HEK293 (cell line): ENCODE measurements around the gene RAB3IP.

ENCODE experiments used
- ATF2 ChIP-seq: fragments of 450-650 bp; formaldehyde crosslinking; IDR thresholded peaks from 2 replicates; pipeline ENCODE4 v1.5.1; 2016; ENCODE audit warnings: missing biosample characterization, missing genetic modification characterization, low read depth
- FEZF1 ChIP-seq: fragments of 450-650 bp; formaldehyde crosslinking; IDR thresholded peaks from 2 replicates; pipeline ENCODE4 v1.5.1; 2016; ENCODE audit warnings: missing biosample characterization, missing genetic modification characterization
- IKZF3 ChIP-seq: fragments of 450-650 bp; IDR thresholded peaks from 2 replicates; pipeline ENCODE4 v1.5.0; 2018; ENCODE audit warnings: missing biosample characterization, mild to moderate bottlenecking, missing genetic modification characterization, moderate library complexity
- KLF17 ChIP-seq: fragments of 450-650 bp; formaldehyde crosslinking; IDR thresholded peaks from 2 replicates; pipeline ENCODE4 v1.5.1; 2016; ENCODE audit warnings: missing biosample characterization, missing genetic modification characterization
- KLF8 ChIP-seq: fragments of 450-650 bp; formaldehyde crosslinking; IDR thresholded peaks from 2 replicates; pipeline ENCODE4 v1.5.1; 2016; ENCODE audit warnings: missing biosample characterization, missing genetic modification characterization
- OVOL3 ChIP-seq: fragments of 450-650 bp; formaldehyde crosslinking; IDR thresholded peaks from 2 replicates; pipeline ENCODE4 v1.5.1; 2016; ENCODE audit warnings: missing biosample characterization, missing genetic modification characterization
- SCRT2 ChIP-seq: fragments of 450-650 bp; formaldehyde crosslinking; IDR thresholded peaks from 2 replicates; pipeline ENCODE4 v1.5.1; 2016; ENCODE audit warnings: missing biosample characterization, missing genetic modification characterization
- SP2 ChIP-seq: fragments of 450-650 bp; formaldehyde crosslinking; IDR thresholded peaks from 2 replicates; pipeline ENCODE4 v1.5.1; 2016; ENCODE audit warnings: missing biosample characterization, missing genetic modification characterization
- WT1 ChIP-seq: fragments of 450-650 bp; formaldehyde crosslinking; IDR thresholded peaks from 2 replicates; pipeline ENCODE4 v1.5.1; 2016; ENCODE audit warnings: missing biosample characterization, missing genetic modification characterization
- ZBTB48 ChIP-seq: fragments of 450-650 bp; formaldehyde crosslinking; IDR thresholded peaks from 2 replicates; pipeline ENCODE4 v1.5.1; 2016; ENCODE audit warnings: missing biosample characterization, missing genetic modification characterization
- ZEB2 ChIP-seq: fragments of 450-650 bp; formaldehyde crosslinking; IDR thresholded peaks from 2 replicates; pipeline ENCODE4 v1.5.1; 2016; ENCODE audit warnings: missing biosample characterization, missing genetic modification characterization
- ZNF133 ChIP-seq: fragments of 450-650 bp; formaldehyde crosslinking; IDR thresholded peaks from 2 replicates; pipeline ENCODE4 v1.5.1; 2016; ENCODE audit warnings: missing biosample characterization, missing genetic modification characterization
- ZNF146 ChIP-seq: fragments of 450-650 bp; formaldehyde crosslinking; IDR thresholded peaks from 2 replicates; pipeline ENCODE4 v1.5.1; 2016; ENCODE audit warnings: missing biosample characterization, missing genetic modification characterization
- ZNF157 ChIP-seq: fragments of 450-650 bp; formaldehyde crosslinking; IDR thresholded peaks from 2 replicates; pipeline ENCODE4 v1.5.1; 2016; ENCODE audit warnings: missing biosample characterization, missing genetic modification characterization
- ZNF311 ChIP-seq: fragments of 450-650 bp; formaldehyde crosslinking; IDR thresholded peaks from 2 replicates; pipeline ENCODE4 v1.5.1; 2017; ENCODE audit warnings: missing biosample characterization, missing genetic modification characterization, borderline replicate concordance
- ZNF350 ChIP-seq: fragments of 450-650 bp; formaldehyde crosslinking; IDR thresholded peaks from 2 replicates; pipeline ENCODE4 v1.5.0; 2017; ENCODE audit warnings: missing biosample characterization, mild to moderate bottlenecking, missing genetic modification characterization
- ZNF366 ChIP-seq: fragments of 450-650 bp; formaldehyde crosslinking; conservative IDR thresholded peaks from 2 replicates; pipeline ENCODE4 v1.5.1; 2016; ENCODE audit warnings: missing biosample characterization, missing genetic modification characterization
- ZNF394 ChIP-seq: fragments of 450-650 bp; formaldehyde crosslinking; IDR thresholded peaks from 2 replicates; pipeline ENCODE4 v1.5.1; 2016; ENCODE audit warnings: missing biosample characterization, missing genetic modification characterization, mild to moderate bottlenecking, moderate library complexity, borderline replicate concordance
- ZNF423 ChIP-seq: fragments of 450-650 bp; formaldehyde crosslinking; IDR thresholded peaks from 2 replicates; pipeline ENCODE4 v1.5.1; 2016; ENCODE audit warnings: missing biosample characterization, missing genetic modification characterization
- ZNF510 ChIP-seq: fragments of 450-650 bp; formaldehyde crosslinking; IDR thresholded peaks from 2 replicates; pipeline ENCODE4 v1.5.1; 2018; ENCODE audit warnings: mild to moderate bottlenecking, missing genetic modification characterization, missing biosample characterization; ENCODE audit not compliant: insufficient replicate concordance
- ZNF513 ChIP-seq: fragments of 450-650 bp; IDR thresholded peaks from 2 replicates; pipeline ENCODE4 v1.5.1; 2018; ENCODE audit warnings: missing biosample characterization, missing genetic modification characterization
- ZNF558 ChIP-seq: fragments of 450-650 bp; formaldehyde crosslinking; IDR thresholded peaks from 2 replicates; pipeline ENCODE4 v1.5.1; 2016; ENCODE audit warnings: missing biosample characterization, missing genetic modification characterization
- ZNF704 ChIP-seq: fragments of 450-650 bp; formaldehyde crosslinking; IDR thresholded peaks from 2 replicates; pipeline ENCODE4 v1.5.1; 2016; ENCODE audit warnings: missing biosample characterization, missing genetic modification characterization
- ZNF837 ChIP-seq: fragments of 450-650 bp; formaldehyde crosslinking; IDR thresholded peaks from 2 replicates; pipeline ENCODE4 v1.5.1; 2016; ENCODE audit warnings: missing biosample characterization, missing genetic modification characterization
- TF ChIP-seq, protein P1 (sequence below): fragments of 450-650 bp; formaldehyde crosslinking; IDR thresholded peaks from 2 replicates; pipeline ENCODE4 v1.5.1; 2016; ENCODE audit warnings: missing biosample characterization, missing genetic modification characterization
- TF ChIP-seq, protein P2 (sequence below): fragments of 450-650 bp; formaldehyde crosslinking; IDR thresholded peaks from 2 replicates; pipeline ENCODE4 v1.5.1; 2016; ENCODE audit warnings: missing biosample characterization, missing genetic modification characterization, borderline replicate concordance
- TF ChIP-seq, protein P3 (sequence below): fragments of 450-650 bp; formaldehyde crosslinking; optimal IDR thresholded peaks from 2 replicates; pipeline ENCODE3; 2016; ENCODE audit warnings: missing biosample characterization, mild to moderate bottlenecking, missing genetic modification characterization

RAB3IP gene

GRCh38 chr12:69739287-69740191 is 879 bp downstream of the RAB3IP start (continued):
- TF ChIP-seq, protein P1, sequence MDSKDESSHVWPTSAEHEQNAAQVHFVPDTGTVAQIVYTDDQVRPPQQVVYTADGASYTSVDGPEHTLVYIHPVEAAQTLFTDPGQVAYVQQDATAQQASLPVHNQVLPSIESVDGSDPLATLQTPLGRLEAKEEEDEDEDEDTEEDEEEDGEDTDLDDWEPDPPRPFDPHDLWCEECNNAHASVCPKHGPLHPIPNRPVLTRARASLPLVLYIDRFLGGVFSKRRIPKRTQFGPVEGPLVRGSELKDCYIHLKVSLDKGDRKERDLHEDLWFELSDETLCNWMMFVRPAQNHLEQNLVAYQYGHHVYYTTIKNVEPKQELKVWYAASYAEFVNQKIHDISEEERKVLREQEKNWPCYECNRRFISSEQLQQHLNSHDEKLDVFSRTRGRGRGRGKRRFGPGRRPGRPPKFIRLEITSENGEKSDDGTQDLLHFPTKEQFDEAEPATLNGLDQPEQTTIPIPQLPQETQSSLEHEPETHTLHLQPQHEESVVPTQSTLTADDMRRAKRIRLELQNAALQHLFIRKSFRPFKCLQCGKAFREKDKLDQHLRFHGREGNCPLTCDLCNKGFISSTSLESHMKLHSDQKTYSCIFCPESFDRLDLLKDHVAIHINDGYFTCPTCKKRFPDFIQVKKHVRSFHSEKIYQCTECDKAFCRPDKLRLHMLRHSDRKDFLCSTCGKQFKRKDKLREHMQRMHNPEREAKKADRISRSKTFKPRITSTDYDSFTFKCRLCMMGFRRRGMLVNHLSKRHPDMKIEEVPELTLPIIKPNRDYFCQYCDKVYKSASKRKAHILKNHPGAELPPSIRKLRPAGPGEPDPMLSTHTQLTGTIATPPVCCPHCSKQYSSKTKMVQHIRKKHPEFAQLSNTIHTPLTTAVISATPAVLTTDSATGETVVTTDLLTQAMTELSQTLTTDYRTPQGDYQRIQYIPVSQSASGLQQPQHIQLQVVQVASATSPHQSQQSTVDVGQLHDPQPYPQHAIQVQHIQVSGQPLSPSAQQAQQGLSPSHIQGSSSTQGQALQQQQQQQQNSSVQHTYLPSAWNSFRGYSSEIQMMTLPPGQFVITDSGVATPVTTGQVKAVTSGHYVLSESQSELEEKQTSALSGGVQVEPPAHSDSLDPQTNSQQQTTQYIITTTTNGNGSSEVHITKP (tag by site-specific recombination), result 0 out of 2 replicates have a peak, but pooled peaks have one; percentile 50
- TF ChIP-seq ZNF366, result peak; percentile 73
- peak; percentile 10; the same call in 1 of the 2 replicates for TF ChIP-seq KLF8 (tag by site-specific recombination)
- TF ChIP-seq OVOL3 (tag by site-specific recombination), result no peak
- no peak for TF ChIP-seq ZNF704 (tag by site-specific recombination)
- no peak for TF ChIP-seq ZNF146 (tag by site-specific recombination)
- TF ChIP-seq, protein P2, sequence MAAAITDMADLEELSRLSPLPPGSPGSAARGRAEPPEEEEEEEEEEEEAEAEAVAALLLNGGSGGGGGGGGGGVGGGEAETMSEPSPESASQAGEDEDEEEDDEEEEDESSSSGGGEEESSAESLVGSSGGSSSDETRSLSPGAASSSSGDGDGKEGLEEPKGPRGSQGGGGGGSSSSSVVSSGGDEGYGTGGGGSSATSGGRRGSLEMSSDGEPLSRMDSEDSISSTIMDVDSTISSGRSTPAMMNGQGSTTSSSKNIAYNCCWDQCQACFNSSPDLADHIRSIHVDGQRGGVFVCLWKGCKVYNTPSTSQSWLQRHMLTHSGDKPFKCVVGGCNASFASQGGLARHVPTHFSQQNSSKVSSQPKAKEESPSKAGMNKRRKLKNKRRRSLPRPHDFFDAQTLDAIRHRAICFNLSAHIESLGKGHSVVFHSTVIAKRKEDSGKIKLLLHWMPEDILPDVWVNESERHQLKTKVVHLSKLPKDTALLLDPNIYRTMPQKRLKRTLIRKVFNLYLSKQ (tag by site-specific recombination), result no peak
- TF ChIP-seq ZNF558 (tag by site-specific recombination), result peak; percentile 65; the same call in 1 of the 2 replicates
- peak; percentile 89 for TF ChIP-seq ZEB2 (tag by site-specific recombination)
- no peak for TF ChIP-seq ZBTB48 (tag by site-specific recombination)
- 0 out of 2 replicates have a peak, but pooled peaks have one; percentile 3 for TF ChIP-seq IKZF3 (tag by site-specific recombination)
- no peak for TF ChIP-seq ZNF394 (tag by site-specific recombination)
- peak; percentile 79 for TF ChIP-seq SCRT2
- TF ChIP-seq KLF17 (tag by site-specific recombination), result peak; percentile 34; the same call in 1 of the 2 replicates
- TF ChIP-seq, protein P3, sequence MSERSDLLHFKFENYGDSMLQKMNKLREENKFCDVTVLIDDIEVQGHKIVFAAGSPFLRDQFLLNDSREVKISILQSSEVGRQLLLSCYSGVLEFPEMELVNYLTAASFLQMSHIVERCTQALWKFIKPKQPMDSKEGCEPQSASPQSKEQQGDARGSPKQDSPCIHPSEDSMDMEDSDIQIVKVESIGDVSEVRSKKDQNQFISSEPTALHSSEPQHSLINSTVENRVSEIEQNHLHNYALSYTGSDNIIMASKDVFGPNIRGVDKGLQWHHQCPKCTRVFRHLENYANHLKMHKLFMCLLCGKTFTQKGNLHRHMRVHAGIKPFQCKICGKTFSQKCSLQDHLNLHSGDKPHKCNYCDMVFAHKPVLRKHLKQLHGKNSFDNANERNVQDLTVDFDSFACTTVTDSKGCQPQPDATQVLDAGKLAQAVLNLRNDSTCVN (tag by site-specific recombination), result peak; percentile 86
- TF ChIP-seq ZNF510 (tag by site-specific recombination), result no peak
- TF ChIP-seq ZNF133, result peak; percentile 56
- TF ChIP-seq ATF2, result no peak
- TF ChIP-seq WT1 (tag by site-specific recombination), result 0 out of 2 replicates have a peak, but pooled peaks have one; percentile 11
- TF ChIP-seq ZNF311, result no peak
- no peak for TF ChIP-seq FEZF1 (tag by site-specific recombination)
- no peak for TF ChIP-seq ZNF423 (tag by site-specific recombination)
- TF ChIP-seq ZNF837 (tag by site-specific recombination), result no peak
- peak; percentile 79 for TF ChIP-seq SP2
- TF ChIP-seq ZNF350, result no peak
- TF ChIP-seq ZNF157 (tag by site-specific recombination), result no peak
- peak; percentile 19; the same call in 1 of the 2 replicates for TF ChIP-seq ZNF513 (tag by site-specific recombination)
